ENCODE data around the gene CLNK.
"Not testable (repeated sequence)": the region's sequence is repeated elsewhere in the genome, so short reads cannot be mapped to it uniquely, and the experiment has no call there.

The CLNK gene

DNA sequence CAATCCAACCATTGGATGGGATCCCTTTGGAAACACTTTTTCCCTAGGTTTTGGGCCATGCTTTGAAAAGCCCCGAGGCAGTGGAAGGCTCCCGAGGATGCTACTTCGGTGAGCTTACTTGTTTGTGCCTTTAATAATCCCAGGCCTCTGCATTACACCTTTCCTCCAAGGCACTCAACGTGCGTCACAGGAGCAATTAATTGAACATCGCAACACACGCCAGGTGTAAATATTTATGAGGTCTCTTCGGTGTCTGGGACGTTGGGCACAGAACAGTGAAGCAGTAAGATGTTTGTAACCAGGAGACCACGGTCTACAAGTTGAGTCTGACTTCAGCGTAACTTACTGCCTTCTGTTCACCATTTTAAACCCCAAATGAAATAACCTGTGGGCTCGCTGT is 97.3 kb downstream of the CLNK start:
- peaks cover 7% of the 10 kb centered on the region for H3K4me1 ChIP-seq (ENCODE audit: insufficient read depth, low read length)
- H3K9ac ChIP-seq (ENCODE audit: low read length): no peak overlapping the region
- no peak overlapping the region for H3K27ac ChIP-seq (ENCODE audit: low read depth, low read length)

DNA sequence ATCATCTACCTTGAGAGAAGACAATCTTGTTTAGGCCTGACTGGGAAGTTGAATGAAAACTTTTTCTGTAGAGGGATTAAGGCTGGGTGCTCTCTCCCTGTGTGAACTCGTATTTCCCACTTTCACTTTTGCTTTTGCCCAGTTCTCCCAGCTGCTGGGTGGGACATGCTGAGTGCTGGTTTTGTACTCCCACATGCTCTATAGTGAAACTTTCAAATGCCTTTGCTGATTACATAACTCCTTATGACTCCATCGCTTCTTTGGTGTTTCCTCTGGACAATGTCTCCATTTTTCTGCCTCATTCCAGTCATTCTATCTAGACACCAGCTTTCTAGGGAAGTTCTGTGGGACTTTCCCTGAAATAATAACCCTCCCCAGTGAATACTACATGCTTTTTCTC is 100.5 kb downstream of the CLNK start:
- Histone ChIP-seq H3K27me3 (ENCODE audit: control insufficient read depth in 1 of 2, insufficient read depth in 2 of 2, low read length in 2 of 2) (no peaks in the 10 kb centered on the region), H3K27ac (ENCODE audit: low read depth, low read length) (peak overlapping the region; percentile 51), H3K9ac (ENCODE audit: low read length) (no peak overlapping the region), H3K36me3 (ENCODE audit: insufficient read depth, low read length) (no peaks in the 10 kb centered on the region), H3K4me1 (ENCODE audit: insufficient read depth, low read length) (peaks cover 7% of the 10 kb centered on the region), H3K4me3 (ENCODE audit: low read depth in 1 of 2, low read length in 2 of 2) (peak overlapping the region; percentile 1 to 32), H3K9me3 (ENCODE audit: low read length) (no peaks in the 10 kb centered on the region)

More for the DNA sequence above, 97.3 kb downstream of the CLNK start:
- H3K27me3 ChIP-seq (ENCODE audit: control insufficient read depth in 1 of 2, insufficient read depth in 2 of 2, low read length in 2 of 2): no peaks in the 10 kb centered on the region
- H3K4me3 ChIP-seq (ENCODE audit: low read depth in 1 of 2, low read length in 2 of 2): no peak overlapping the region
- no peaks in the 10 kb centered on the region for H3K9me3 ChIP-seq (ENCODE audit: low read length)
- no peaks in the 10 kb centered on the region for H3K36me3 ChIP-seq (ENCODE audit: insufficient read depth, low read length)

DNA sequence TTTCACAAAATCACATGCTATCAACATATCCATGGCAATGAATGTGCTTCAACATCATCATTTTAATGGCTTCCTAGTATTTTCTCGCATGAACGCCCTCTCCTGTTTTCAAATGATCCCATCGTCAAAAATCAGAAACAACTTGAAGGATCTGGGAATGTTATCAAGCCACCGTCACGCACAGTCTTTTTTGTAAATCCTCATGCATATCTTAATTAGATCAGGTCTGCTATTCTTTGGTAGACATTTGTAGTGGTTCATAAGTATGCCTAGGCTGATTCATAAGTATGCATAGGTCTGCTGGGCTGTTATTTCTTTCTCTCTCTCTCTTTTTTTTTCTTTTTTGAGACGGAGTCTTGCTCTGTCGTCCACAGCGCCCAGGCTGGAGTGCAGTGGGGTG is 101.6 kb downstream of the CLNK start:
- Histone ChIP-seq H3K27me3 (ENCODE audit: control insufficient read depth in 1 of 2, insufficient read depth in 2 of 2, low read length in 2 of 2) (no peaks in the 10 kb centered on the region), H3K36me3 (ENCODE audit: insufficient read depth, low read length) (no peaks in the 10 kb centered on the region), H3K27ac (ENCODE audit: low read depth, low read length) (no peak overlapping the region), H3K9me3 (ENCODE audit: low read length) (no peaks in the 10 kb centered on the region), H3K4me3 (ENCODE audit: low read depth in 1 of 2, low read length in 2 of 2) (no peak overlapping the region), H3K9ac (ENCODE audit: low read length) (no peak overlapping the region), H3K4me1 (ENCODE audit: insufficient read depth, low read length) (peaks cover 7% of the 10 kb centered on the region)

DNA sequence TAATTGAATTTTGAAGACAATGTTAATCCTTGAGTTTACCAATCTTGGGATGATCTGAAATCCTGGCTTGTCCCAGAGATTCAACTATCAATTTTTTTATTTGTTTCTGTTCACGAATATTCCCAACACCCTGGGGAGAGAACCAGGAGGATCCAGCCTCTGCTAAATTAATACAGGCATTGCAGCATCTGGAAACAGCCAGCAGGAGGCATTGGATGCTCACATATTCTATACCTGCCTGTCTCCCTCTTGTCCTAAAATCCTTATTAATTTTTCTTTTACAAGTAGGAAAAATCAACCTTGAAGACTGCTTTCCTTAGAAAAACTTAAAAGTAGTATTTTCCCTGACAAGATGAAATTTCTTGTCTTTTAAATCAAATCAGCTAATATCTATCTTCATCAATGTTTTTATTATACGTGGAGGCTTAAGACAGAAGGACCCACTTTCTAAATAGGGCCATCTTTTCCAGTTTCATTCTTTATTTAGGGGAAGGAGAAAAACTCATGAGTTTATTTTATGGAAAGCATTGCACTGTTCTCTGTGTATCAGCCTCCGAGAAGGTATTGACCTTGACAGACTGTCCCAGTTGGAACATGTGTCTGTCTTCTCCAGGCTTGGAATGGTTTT is 102.4 kb downstream of the CLNK start:
- H3K27ac ChIP-seq (ENCODE audit: low read depth, low read length): no peak overlapping the region
- H3K9me3 ChIP-seq (ENCODE audit: low read length): no peaks in the 10 kb centered on the region
- no peaks in the 10 kb centered on the region for H3K27me3 ChIP-seq (ENCODE audit: control insufficient read depth in 1 of 2, insufficient read depth in 2 of 2, low read length in 2 of 2)
- H3K4me3 ChIP-seq (ENCODE audit: low read depth in 1 of 2, low read length in 2 of 2): no peak overlapping the region
- peaks cover 7% of the 10 kb centered on the region for H3K4me1 ChIP-seq (ENCODE audit: insufficient read depth, low read length)
- no peaks in the 10 kb centered on the region for H3K36me3 ChIP-seq (ENCODE audit: insufficient read depth, low read length)
- H3K9ac ChIP-seq (ENCODE audit: low read length): no peak overlapping the region

DNA sequence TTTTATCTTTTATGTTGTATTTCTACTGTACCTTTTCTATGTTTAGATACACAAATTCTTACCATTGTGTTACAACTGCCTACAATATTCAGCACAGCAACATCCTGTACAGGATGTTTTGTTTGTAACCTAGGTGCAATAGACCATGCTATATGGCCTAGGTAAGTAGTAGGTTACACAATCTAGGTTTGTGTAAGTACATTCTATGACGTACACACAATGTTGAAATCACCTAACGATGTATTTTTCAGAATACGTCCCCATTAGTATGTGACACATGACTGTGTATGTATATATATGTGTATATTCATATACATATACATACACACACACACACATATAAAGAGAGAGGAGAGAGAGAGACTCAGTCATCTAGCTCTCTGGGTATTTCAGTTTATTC is 103.5 kb downstream of the CLNK start:
- Histone ChIP-seq H3K4me3 (ENCODE audit: low read depth in 1 of 2, low read length in 2 of 2) (no peak overlapping the region), H3K36me3 (ENCODE audit: insufficient read depth, low read length) (no peaks in the 10 kb centered on the region), H3K9me3 (ENCODE audit: low read length) (no peaks in the 10 kb centered on the region), H3K4me1 (ENCODE audit: insufficient read depth, low read length) (peaks cover 7% of the 10 kb centered on the region), H3K9ac (ENCODE audit: low read length) (no peak overlapping the region), H3K27me3 (ENCODE audit: control insufficient read depth in 1 of 2, insufficient read depth in 2 of 2, low read length in 2 of 2) (no peaks in the 10 kb centered on the region), H3K27ac (ENCODE audit: low read depth, low read length) (no peak overlapping the region)

DNA sequence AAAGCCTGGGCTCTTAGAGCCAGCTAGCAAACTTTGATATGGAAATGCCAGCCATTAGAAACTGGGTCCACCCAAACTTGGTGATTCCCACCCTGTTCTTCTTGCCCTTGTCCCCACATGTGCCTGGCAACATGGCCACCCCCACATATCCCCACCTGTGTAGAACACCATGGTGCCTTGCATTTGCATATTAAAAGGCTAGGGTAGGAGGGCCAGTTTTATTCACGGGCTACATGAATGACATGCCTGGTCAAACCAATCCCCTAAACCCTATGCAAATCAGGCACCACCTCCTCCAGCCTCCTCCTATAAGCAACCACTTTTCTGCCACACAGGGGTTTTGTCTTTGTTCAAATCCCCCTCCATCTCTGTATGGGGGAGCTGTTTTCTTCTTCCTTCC is 104.9 kb downstream of the CLNK start:
- no peak overlapping the region for H3K4me3 ChIP-seq (ENCODE audit: low read depth in 1 of 2, low read length in 2 of 2)
- no peaks in the 10 kb centered on the region for H3K36me3 ChIP-seq (ENCODE audit: insufficient read depth, low read length)
- H3K9me3 ChIP-seq (ENCODE audit: low read length): no peaks in the 10 kb centered on the region
- H3K9ac ChIP-seq (ENCODE audit: low read length): no peak overlapping the region
- no peak overlapping the region for H3K27ac ChIP-seq (ENCODE audit: low read depth, low read length)
- peaks cover 7% of the 10 kb centered on the region for H3K4me1 ChIP-seq (ENCODE audit: insufficient read depth, low read length)
- H3K27me3 ChIP-seq (ENCODE audit: control insufficient read depth in 1 of 2, insufficient read depth in 2 of 2, low read length in 2 of 2): no peaks in the 10 kb centered on the region

DNA sequence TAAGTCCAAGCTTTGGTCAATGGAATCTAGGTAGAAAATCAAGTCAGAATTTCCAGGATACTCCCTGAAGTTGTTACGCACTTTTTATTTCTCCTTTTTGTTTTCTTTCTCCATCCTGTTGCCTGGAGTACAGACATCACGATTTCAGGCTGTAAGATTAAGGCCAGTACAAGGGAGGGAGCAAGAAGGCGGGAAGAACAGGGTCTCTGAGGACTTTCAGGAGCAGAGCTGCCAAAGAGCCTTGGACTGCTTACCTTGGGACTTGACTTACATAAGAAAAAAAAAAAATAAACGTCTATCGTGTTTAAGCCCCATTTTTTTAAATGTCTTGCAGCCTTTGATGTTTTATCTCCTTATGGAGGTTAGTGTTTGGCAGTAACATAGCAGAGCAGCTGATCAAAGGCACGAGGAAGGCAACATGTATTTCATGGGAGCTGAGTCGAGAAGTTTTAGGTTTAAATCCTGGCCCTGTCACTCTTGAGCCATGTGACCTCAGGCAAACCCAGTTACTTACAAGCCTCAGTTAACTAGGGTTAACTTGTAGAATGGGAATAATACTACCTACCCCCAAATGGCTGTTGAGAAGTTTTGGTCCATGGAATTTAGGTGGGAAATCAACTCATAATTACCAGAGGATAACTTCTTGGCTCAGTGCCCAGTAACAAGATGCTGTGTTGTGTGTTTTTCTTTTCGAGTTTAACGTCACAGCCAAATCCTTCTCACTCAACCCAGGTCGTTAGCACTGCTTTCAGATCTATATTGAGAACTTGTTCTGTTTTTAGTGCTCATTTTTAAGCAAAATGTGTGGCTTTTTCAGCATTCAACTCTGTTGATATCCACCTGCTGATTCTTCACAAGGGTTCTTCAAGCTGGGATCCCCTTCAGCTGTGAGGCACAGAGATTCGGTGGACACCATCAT is 106.8 kb downstream of the CLNK start:
- Histone ChIP-seq H3K27me3 (ENCODE audit: control insufficient read depth in 1 of 2, insufficient read depth in 2 of 2, low read length in 2 of 2) (no peaks in the 10 kb centered on the region), H3K27ac (ENCODE audit: low read depth, low read length) (no peak overlapping the region), H3K9ac (ENCODE audit: low read length) (no peak overlapping the region), H3K4me1 (ENCODE audit: insufficient read depth, low read length) (no peaks in the 10 kb centered on the region), H3K9me3 (ENCODE audit: low read length) (no peaks in the 10 kb centered on the region), H3K36me3 (ENCODE audit: insufficient read depth, low read length) (no peaks in the 10 kb centered on the region), H3K4me3 (ENCODE audit: low read depth in 1 of 2, low read length in 2 of 2) (no peak overlapping the region)

DNA sequence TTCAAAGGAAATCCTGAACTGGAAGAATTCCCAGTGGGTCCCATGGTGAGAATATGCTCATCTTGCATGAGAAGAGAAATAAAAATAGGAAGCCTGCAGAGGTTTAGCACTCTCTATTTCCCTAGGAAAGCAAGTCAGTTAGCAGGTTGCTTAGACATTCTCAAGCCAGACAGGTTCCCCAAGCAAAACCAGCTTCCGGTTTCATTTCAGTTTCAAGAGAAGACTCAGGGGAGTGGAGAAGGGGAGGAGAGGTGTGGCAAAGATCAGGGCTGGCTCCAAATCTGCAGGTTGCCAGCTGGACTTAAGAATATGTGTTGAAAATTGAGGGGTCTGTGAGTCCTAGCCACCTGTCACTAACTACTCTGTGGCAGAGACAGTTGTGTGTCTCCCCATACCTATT is 107.5 kb downstream of the CLNK start:
- H3K36me3 ChIP-seq (ENCODE audit: insufficient read depth, low read length): no peaks in the 10 kb centered on the region
- H3K4me3 ChIP-seq (ENCODE audit: low read depth in 1 of 2, low read length in 2 of 2): no peak overlapping the region
- no peaks in the 10 kb centered on the region for H3K4me1 ChIP-seq (ENCODE audit: insufficient read depth, low read length)
- no peaks in the 10 kb centered on the region for H3K27me3 ChIP-seq (ENCODE audit: control insufficient read depth in 1 of 2, insufficient read depth in 2 of 2, low read length in 2 of 2)
- H3K9me3 ChIP-seq (ENCODE audit: low read length): no peaks in the 10 kb centered on the region
- no peak overlapping the region for H3K27ac ChIP-seq (ENCODE audit: low read depth, low read length)
- H3K9ac ChIP-seq (ENCODE audit: low read length): no peak overlapping the region

DNA sequence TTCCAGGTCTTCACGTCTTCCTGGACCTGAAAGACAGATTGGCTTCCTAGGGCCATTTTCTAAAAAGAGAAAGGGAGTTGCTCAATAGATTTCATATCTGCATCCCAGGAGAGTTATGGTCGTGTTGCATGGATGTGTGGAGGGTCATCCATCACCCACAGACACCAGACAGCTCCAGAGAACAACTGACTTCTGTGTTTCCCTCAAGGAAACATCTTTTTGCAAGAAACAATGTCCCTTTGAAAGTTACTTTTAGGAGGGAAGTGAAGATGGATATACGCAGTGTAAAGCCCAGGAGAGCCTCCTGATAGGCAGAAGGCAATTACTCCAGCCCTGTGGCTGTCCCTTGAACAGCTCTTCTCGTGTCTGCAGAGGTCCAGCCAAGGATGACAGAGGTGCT is 108.3 kb downstream of the CLNK start:
- Histone ChIP-seq H3K9ac (ENCODE audit: low read length) (no peak overlapping the region), H3K4me3 (ENCODE audit: low read depth in 1 of 2, low read length in 2 of 2) (no peak overlapping the region), H3K36me3 (ENCODE audit: insufficient read depth, low read length) (no peaks in the 10 kb centered on the region), H3K27ac (ENCODE audit: low read depth, low read length) (no peak overlapping the region), H3K27me3 (ENCODE audit: control insufficient read depth in 1 of 2, insufficient read depth in 2 of 2, low read length in 2 of 2) (no peaks in the 10 kb centered on the region), H3K9me3 (ENCODE audit: low read length) (no peaks in the 10 kb centered on the region), H3K4me1 (ENCODE audit: insufficient read depth, low read length) (no peaks in the 10 kb centered on the region)

DNA sequence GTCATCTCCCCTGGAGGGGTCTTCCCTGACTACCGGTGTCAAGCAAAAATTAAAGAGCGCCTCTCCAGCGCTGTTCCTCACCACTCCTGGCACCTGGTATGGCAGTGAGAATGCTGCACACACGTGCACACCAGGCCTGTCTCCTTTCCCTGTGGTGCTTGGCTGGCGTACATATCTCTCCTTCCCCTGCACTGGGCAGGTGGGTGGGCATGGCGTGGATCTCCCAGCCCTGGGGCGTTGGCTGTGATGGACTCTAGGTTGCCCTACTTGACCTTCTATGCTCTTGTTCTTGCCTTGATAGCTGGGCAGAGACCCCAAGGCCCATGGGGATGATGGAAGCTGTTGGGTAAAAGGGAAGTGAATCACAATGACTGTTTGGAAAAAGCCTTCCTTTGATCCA is 109.2 kb downstream of the CLNK start:
- Histone ChIP-seq H3K9ac (ENCODE audit: low read length) (no peak overlapping the region), H3K4me1 (ENCODE audit: insufficient read depth, low read length) (no peaks in the 10 kb centered on the region), H3K4me3 (ENCODE audit: low read depth in 1 of 2, low read length in 2 of 2) (no peak overlapping the region), H3K36me3 (ENCODE audit: insufficient read depth, low read length) (no peaks in the 10 kb centered on the region), H3K9me3 (ENCODE audit: low read length) (no peaks in the 10 kb centered on the region), H3K27me3 (ENCODE audit: control insufficient read depth in 1 of 2, insufficient read depth in 2 of 2, low read length in 2 of 2) (no peaks in the 10 kb centered on the region), H3K27ac (ENCODE audit: low read depth, low read length) (no peak overlapping the region)

DNA sequence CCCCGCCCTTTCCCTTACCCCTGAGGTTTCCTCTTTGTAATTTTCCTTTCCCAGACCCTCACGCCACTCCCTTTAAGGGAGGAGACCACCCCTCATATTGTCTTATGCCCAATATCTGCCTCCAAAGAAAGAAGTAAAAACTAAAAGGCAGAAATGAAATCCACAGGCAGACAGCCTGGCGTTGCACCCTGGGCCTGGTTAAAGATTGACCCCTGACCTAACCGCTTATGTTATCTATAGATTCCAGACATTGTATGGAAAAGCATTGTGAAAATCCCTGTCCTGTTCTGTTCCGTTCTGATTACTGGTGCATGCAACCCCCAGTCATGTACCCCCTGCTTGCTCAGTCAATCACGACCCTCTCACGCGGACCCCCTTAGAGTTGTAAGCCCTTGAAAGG is 110.0 kb downstream of the CLNK start:
- H3K4me1 ChIP-seq (ENCODE audit: insufficient read depth, low read length); H3K4me3 ChIP-seq (ENCODE audit: low read depth in 1 of 2, low read length in 2 of 2); H3K27ac ChIP-seq (ENCODE audit: low read depth, low read length); H3K36me3 ChIP-seq (ENCODE audit: insufficient read depth, low read length); H3K9ac ChIP-seq (ENCODE audit: low read length); H3K27me3 ChIP-seq (ENCODE audit: control insufficient read depth in 1 of 2, insufficient read depth in 2 of 2, low read length in 2 of 2); H3K9me3 ChIP-seq (ENCODE audit: low read length): not testable (repeated sequence)

DNA sequence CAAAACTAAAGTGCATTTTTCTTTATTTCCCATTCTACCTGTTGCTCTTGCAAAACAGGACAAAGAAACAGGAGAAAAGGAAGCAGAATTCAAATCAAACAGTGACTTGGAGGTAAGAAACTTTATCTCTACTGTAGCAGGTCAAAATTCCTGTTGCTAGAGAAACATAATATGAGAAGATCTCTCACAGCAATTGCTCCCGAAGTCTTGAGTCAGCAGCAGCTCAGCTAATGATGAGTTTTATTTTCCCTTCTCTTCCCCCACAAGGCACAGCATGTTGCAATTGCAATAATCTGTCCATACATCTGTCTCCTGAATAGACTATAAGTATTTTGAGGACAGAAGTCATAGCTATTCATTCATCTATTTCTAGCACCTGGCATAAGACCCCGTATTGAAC is 112.7 kb downstream of the CLNK start:
- no peaks in the 10 kb centered on the region for H3K9me3 ChIP-seq (ENCODE audit: low read length)

More for the DNA sequence above, 112.7 kb downstream of the CLNK start:
- Histone ChIP-seq H3K27ac (ENCODE audit: low read depth, low read length) (no peak overlapping the region), H3K36me3 (ENCODE audit: insufficient read depth, low read length) (no peaks in the 10 kb centered on the region), H3K4me1 (ENCODE audit: insufficient read depth, low read length) (no peaks in the 10 kb centered on the region), H3K27me3 (ENCODE audit: control insufficient read depth in 1 of 2, insufficient read depth in 2 of 2, low read length in 2 of 2) (no peaks in the 10 kb centered on the region), H3K4me3 (ENCODE audit: low read depth in 1 of 2, low read length in 2 of 2) (no peak overlapping the region), H3K9ac (ENCODE audit: low read length) (no peak overlapping the region)
